HG03039 (cell line): ENCODE measurements around the gene CELSR1.

Source experiments
- ATAC-seq: cut with Tn5 transposase; IDR thresholded peaks from one replicate; pipeline ENCODE4 v1.9.1; 2021; ENCODE audit warnings: mild to moderate bottlenecking, moderate library complexity; ENCODE audit not compliant: unreplicated experiment

CELSR1 gene

DNA sequence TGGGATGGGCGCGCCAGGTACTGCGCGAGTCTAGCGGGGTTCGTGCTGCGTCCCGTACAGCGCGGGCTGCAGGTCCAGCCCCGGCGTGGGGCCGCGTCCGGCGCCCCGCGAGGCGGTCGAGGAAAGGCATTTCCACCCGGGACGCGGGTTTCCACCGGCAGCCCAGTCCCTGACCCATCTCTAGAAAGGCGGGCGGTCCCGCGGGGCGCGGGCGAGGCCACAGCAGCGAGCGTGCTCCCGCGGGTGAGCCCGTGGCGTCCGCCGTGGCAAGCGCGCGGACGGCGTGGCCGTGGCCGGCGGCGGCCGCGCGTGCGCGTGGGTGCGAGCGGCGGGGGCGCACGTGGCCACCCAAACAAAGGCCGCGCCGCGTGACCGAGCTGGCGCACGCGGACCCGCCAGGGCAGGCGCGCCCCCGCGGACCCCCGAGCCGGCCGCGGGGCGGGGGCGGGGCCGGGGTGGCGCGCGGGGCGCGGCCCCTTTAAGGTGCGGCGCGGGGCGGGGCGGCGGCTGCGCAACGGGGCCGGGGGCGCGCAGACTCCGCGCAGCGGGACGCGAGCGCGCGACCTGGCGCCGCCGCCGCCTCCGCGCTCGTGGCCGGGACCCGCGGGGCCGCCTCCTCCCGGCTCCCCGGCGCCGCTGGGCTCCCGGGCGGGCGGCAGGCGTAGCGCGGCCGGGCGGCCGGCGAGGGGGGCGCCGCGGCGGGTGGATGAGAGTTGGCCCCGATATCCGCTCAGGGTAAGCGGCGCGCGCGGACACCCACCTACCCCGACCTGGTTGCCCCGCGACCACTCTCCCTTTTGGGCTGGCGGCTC, 39.3 kb upstream of the CELSR1 start:
- no peak for ATAC-seq

DNA sequence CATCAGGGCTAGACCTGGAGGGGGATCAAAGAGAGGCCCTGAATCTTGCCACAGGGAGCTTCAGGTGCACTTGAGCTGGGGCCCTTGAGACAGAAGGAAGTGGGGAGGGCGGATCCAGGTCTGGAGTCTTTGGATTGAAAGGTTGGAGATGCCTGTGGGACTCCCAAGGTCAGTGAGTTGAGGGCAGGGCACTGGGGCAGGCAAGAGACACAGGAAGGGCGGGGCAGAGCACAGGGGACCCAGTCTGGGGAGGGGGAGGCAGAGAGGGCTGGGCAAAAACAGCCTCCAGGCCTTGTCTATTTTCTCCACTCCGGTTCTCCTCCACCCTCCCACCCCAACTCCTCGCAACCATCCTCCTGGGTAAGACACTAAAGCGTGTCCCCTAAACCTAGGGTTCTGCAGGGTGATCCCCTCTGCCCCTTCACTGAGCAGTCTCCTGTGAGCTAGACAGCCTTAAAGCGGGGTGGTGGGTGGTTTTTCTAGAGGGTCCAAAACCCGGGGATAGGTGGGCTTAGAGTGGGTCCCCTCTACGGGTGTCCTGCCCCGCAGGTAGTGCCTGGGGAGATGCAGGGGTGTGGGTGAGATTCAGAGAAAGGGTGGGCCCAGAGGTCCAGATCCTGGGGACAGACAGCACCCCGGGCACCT, 38.6 kb upstream of the CELSR1 start:
- ATAC-seq = no peak

DNA sequence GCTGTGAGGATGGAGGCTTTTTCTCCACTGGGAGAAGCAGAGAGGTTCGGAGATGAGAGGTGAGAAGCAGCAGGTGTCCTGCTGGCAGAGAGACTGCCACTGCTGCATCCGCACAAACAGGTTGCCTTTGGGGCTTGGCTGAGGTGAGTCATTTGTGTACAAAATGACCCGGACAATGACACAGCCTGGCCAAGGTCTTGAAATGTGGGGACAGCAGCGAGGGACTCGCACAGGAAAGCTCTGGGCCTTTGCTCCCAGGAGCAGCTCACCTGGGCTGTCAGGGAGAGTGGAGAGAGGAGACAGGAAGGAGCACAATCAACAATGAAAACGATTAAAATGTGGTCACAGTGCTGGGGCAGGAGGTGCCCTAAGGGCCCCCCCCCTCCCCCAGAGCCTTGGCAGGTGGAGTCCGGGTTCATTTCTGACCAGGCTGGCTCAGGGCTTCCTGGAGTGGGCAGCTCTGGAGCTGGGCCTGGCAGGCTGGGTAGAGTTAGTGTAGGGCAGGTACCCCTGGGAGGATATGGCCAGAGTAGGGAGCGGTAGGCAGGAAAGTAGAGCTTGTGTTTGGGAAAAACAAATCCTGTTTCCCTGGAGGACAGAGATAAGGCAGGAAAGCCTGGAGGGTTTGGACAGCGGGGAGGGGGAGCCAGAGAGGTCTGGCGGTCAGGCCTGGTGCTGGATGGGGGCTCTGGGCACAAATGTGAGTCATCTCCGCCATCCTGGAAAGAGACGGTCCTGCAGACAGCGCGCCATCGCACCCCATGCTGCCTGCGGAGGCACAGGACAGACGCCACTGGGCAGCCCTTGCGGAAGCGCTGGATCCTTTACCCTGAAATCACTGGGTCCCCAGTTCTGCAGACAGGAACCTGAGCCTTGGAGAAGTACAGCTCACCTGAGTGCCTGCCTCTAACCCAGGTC, 37.8 kb upstream of the CELSR1 start:
- no peak for ATAC-seq

DNA sequence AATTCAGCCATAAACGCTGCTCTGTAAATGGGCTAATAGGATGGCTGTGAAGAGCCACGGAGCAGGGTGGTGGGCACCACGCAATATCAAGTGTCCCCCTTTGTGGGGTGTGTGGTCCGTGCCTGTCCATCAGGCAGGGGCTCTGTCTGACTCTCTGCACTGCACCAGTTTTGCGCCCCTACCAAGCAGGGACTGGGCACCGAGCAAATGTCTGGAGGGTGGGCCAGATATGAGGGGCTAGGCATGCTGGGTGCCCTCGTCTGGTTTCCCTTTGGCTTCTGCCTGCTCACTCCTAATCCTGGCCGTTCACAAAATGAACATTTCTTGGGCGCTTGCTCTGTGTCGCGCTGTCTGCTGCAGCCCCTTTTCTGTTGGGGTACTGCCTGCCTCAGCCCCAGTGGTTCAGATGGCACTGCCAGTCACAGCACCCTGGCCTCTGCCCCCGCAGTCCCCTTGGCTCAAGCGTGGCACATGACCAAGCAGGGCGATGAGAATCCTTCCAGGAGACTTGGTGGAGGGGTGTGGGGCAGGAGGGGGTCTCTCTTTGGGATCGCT, 37.1 kb upstream of the CELSR1 start:
- ATAC-seq = no peak

DNA sequence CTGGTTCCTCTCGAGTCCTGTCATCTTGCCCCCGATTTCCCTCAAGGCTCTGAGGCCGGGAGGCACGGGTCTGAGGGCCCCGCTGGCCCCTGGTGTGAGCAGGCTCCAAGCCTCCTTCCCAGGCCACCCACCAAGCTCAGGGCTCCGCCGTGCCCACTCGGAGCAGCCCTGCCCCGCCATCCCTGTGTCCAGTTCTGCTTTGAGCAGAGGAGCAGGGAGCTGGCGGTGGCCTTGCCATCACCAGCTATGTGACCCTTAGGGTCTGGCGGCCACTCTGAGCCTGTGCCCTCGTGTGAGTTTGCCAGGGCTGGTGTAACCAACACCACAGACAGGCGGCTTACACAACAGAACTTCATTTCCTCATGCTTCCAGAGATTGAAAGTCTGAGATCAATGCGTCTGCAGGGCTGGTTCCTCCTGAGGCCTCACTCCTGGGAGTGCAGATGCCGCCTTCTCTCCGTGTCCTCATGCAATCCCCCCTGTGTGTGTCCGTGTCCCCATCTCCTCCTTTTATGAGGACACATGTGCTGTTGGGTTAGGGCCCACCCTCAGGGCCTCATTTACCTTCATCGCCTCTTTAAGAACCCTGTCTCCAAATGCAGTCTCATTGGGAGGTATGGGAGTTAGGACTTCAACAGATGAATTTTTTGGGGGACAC, 36.5 kb upstream of the CELSR1 start:
- no peak for ATAC-seq

DNA sequence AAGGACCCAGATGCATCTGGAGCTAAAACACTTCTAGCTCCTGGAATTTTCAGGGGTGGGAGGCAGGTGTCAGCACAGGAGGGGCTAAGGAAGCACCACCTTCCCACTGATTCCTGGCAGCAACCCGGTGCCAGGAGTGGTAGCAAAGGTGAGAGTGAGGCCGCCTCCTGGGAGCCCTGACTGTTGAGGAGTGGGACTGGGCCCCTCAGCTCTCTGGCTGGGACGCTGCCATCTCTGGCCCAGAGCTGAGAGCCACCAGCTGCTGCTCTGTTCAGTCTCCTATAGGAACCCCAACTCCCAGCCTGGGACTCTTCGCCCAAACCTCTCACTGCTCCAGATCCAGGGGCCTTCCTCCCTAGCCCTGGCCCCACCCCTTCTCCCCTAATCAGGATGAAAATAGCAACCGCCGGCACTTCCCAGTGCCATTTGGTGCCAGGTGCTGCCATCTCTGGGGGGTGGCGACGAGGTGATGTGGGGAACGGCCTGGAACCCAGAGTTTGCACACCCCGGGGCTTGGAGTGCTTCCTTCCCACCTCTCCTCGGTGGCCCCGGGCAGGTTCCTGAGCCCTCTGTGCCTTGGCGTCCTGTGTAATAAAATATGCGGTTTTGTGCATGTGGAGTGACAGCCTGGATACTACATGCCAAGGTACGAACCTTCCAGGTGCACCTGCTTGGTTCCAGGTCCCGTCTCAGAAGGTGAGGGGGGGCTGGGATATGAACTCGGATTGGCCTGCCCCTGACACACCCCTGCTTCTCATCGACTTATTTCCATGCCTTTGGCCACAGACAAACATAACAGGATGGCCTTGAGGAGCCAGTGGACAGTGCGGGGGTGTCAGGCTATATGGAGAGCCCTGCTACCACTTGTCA, 35.7 kb upstream of the CELSR1 start:
- no peak for ATAC-seq

DNA sequence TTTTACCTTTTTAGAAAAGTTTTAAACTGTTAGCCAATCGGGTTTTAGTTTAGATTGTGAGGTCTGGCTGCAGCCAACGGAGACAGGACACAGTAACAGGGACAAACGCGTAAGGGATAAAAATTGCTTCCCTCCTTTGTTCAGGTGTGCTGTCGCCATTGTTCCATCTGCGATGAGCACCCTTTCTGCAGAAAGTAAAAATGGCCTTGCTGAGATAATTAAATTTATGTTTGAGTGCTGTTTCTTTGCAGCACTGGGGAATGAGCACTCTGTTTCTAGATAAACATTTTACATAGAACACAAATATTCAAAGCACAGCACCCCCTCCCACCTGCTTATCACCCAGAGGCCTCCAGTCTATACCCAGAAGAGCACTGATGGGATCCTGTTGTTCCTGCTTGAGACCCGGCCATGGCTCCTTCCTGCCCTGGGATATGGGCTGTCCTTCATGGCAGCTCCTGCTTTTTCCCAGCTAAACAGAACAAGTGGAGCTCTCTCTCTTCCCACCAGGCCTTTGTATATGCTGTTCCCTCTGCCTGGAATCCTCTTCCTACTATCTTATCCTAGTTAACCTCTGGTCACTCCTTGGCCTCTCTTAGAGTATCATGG, 34.3 kb upstream of the CELSR1 start:
- no peak for ATAC-seq

DNA sequence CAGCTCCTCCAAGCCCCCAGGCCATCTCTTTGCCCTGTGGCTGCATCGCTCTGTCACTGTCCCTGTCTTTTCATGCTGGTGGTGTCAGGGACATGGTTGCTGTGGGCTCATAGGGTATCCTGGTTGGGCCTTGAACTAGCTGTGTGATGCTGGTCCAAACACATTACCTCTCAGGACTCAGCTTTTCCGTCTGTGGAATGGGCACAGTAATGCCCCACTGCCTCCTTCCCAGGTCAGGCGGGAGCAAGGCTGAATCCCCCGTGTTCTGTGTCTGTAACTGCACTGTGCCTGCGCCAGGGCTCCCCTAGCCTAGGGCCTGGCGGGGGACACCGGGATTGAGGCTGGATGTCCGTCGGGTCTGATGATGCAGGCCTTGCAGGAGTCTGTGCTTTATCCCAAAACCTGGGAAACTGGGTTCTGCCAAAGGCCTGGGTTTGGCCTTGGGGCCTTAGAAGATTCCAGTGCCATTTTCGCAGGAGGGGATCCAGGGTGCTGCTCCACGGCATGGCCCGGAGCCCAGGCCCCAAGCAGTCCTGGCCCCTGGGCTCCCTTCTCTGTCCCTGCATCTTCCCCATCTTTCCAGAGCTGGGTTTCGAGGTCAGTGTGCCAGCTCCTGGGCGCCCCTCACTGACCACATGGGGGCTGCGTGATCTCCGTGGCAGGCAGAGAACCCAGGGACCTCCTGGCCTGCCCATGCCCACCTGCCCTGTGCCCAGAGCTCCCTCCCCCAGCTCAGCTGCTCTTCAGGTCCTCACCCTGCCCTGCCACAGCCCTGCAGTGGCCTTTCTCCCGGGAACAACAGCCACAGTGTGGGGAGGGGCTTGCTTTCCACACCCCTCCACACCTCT, 32.7 kb upstream of the CELSR1 start:
- ATAC-seq = no peak

DNA sequence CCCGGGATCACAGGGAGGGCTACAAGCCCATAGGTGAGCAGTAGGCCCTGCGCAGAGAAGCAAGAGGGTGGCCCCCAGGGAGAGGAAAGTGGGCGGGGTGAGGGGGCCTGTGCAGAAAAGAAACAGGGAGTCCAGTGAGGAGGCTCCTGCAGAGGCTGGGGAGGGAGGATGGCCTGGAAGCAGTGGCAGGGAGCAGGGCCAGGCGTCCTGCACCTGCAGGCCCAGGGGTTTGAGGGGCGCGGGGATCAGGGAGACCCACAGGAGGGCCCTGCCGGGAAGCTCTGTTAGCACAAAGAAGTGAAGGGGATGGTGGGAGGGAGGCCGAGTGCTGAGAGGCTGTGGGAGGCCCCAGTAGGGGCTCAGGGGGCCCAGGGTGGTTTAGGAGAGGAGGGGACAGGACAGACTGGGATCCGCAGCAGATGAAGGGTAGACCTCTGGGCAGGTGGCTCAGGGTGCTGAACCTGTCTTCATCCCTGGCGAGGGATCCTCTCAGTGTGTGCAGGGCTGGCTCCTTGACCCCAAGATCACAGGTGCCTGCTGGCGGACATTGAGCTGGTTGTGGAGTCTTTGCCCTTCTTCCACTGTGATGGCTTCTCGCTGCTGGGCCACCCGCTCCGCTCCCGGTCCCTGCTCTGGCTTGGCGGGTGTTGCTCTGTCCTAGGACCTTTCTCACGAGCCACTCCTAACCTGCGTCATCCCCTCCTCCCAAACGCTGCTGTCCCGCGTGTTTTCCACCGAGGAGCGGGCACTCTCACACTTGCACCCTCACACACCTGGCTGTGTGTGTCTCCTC, 31.8 kb upstream of the CELSR1 start:
- ATAC-seq = no peak

DNA sequence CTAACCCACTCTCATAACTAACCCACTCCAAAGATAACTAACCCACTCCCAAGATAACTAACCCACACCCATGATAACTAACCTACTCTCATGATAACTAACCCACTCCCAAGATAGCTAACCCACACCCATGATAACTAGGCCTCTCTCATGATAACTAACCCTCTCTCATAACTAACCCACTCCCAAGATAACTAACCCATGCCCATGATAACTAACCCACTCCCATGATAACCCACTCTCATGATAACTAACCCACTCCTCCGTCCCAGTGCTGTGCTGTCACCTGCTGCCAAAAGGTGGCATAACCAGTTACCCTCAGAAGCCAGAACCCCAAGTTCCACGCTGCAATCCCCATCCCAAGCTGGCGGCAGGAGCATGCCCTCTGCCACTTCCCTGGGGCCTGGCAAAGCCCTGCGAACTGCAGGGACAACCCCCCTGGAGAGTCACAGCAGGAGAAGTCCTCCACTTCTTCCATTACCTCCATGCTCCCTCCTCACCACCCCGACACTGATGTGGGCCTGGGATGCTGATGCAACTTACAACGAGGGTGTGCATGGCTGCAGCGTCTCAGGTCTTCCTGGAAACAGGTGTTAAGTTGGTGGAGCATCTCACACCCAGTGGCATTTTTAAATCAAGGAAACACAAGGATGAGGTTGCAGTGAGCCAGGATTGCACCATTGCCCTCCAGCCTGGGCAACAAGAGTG, 30.8 kb upstream of the CELSR1 start:
- ATAC-seq = no peak

DNA sequence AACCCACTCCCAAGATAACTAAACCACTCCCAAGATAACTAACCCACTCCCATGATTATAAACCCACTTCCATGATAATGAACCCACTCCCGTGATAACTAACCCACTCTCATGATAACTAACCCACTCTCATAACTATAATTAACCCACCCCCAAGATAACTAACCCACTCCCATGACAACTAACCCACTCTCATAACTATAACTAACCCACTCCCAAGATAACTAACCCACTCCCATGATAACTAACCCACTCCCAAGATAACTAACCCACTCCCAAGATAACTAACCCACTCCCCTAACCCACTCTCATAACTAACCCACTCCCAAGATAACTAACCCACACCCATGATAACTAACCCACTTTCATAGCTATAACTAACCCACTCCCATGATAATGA, 30.1 kb upstream of the CELSR1 start:
- ATAC-seq = no peak

DNA sequence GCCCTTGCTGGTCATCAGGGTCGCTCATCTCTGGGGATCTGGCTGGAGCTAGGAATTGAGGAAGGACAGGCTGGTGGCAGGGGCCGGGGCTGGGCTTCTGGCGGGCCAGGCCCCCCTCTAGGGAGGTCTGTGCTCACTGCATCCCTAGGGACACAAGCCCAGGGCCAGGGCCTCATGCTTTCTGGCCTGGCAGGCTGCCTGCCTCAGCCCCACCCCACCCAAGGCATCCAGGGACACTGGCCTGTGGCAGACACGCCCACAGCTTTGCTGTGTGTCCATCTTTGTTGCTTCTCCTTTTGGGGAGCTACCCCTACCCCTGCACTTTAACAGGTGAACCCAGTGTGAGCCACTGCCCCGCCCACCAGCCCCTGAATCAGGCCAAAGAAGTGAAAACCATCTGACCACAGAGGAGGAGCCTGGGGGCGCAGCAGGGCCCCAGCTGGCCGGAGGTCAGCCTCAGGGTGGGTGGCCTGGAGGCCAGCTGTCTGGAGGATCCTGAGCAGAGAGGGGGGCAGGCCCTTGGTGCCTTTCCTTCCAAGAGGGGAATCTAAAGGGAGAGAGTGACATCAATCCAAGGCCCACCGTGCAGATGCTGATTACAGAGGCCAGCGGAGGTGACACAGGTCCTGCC, 26.8 kb upstream of the CELSR1 start:
- no peak for ATAC-seq

DNA sequence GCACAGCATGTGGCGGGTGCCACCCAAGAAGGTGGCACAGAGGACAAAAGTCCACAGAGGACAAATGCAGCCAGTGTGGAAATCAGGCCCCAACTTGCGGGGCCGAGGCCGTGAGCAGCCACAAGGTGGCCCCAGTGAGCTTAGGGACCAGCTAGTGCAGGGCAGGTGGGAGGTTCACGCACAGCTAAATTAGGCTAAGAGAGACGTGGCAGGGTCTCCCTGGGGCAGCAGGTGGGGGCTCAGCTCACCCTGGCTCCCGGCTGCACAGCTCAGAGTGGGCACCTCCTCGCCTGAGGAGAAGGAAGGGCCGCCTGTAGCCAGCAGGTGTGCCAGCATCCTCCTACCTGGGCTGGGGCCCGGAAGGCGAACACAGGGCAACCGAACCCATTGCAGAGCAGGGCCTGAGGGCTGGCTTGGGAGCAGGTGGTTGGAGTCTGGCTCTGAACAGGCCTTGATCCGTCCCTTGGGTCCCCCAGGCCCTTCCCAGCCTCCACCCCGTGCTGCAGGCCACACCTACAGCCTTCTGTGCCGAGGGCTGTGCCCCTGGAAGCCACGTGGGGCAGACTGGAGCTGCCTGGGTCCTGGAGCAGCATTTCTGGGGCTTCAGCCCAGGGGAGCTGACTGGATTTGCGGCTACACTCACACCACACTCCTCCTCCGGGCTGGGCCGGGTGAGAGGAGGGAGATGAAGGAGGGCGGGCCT, 26.1 kb upstream of the CELSR1 start:
- no peak for ATAC-seq

DNA sequence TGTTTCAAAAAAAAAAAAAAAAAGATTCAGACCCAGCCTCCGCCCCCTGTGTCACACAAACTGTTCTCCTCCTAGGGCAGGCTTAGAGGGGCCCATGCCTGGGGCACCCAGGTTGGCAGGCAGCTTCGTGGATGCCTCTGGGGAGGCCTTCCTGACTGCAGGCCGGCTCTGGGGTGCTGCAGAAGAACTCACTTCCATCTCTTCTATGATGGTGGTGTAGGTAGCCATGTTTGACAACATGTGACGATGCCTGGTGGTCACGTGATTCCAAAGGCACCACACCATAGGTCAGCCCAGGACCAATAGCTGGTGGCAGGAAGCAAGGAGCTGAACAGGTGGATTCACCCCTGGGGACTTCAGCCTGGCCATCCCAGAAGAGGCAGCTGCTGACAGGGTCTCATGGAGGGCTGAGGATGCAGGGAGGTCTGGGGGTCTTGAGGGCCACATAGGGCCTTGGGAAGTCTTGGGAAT, 24.1 kb upstream of the CELSR1 start:
- ATAC-seq = no peak

DNA sequence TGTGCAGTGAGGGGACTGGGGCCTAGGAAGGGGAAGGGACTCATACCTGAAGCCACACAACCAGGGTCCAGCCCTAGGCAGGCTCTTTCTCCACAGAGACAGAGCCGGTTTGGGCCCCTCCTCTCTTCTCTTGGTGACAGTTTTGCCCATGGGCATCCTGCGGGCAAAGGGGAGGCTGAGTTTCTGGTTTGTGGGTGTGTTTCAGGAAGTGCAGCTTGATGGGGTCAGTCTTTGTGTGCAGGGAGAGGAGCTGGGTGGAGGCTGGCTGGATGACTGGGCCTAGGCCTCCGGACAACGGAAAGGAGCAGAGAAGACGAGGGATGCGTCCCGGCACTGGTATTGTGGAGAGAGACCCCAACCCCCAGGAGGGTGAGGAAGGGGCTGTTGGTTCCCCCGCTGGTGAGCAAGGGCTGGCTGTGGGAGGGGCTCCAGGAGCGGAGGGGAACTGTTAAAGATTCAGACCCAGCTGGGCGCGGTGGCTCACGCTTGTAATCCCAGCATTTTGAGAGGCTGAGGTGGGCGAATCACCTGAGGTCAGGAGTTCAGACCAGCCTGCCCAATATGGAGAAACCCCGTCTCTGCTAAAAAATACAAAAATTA, 23.4 kb upstream of the CELSR1 start:
- ATAC-seq = no peak
